HepG2 (cell line): ENCODE data around the gene ZNF581. TPM values are rescaled to one million over a fixed set of nuclear protein-coding genes. Genes with fewer than 3 reads are reported as not detected.
A peak's percentile ranks its signal among the peaks of the same experiment; 100 is the strongest.

ENCODE experiments used
- BATF2 ChIP-seq: sonication (generic); formaldehyde crosslinking; IDR thresholded peaks from 2 replicates; pipeline ENCODE4 v1.8.0; 2022; ENCODE audit warnings: mild to moderate bottlenecking, missing genetic modification reagents, moderate library complexity
- CC2D1A ChIP-seq: sonication (generic); formaldehyde crosslinking; IDR thresholded peaks from 2 replicates; pipeline ENCODE4 v1.8.1; 2023; ENCODE audit warnings: mild to moderate bottlenecking, missing genetic modification reagents
- DZIP1 ChIP-seq: sonication (generic); formaldehyde crosslinking; IDR thresholded peaks from 2 replicates; pipeline ENCODE4 v1.5.0; 2020; ENCODE audit warnings: mild to moderate bottlenecking, missing genetic modification reagents
- FOXM1 ChIP-seq: sonication (generic); formaldehyde crosslinking; IDR thresholded peaks from 2 replicates; pipeline ENCODE4 v1.5.0; 2020; ENCODE audit warnings: missing genetic modification reagents
- GFI1 ChIP-seq: sonication (generic); formaldehyde crosslinking; IDR thresholded peaks from 2 replicates; pipeline ENCODE4 v1.5.0; 2020; ENCODE audit warnings: missing genetic modification reagents, mild to moderate bottlenecking, borderline replicate concordance
- HHEX ChIP-seq: IDR thresholded peaks from 2 replicates; pipeline ENCODE4 v1.6.1; 2016; ENCODE audit warnings: control low read depth
- IKZF5 ChIP-seq: IDR thresholded peaks from 2 replicates; pipeline ENCODE4 v1.6.1; 2018; ENCODE audit warnings: missing genetic modification reagents, mild to moderate bottlenecking, missing compliant biosample characterization
- IRX3 ChIP-seq: sonication (generic); formaldehyde crosslinking; IDR thresholded peaks from 2 replicates; pipeline ENCODE4 v1.8.1; 2023; ENCODE audit warnings: mild to moderate bottlenecking, low read depth, missing genetic modification reagents, borderline replicate concordance
- NFKB2 ChIP-seq: sonication (generic); formaldehyde crosslinking; IDR thresholded peaks from 2 replicates; pipeline ENCODE4 v1.4.0; 2020; ENCODE audit warnings: missing genetic modification reagents, borderline replicate concordance
- PBX2 ChIP-seq: IDR thresholded peaks from 2 replicates; pipeline ENCODE4 v1.6.1; 2016; ENCODE audit warnings: control low read depth
- PBX3 ChIP-seq: sonication (generic); formaldehyde crosslinking; IDR thresholded peaks from 2 replicates; pipeline ENCODE4 v1.8.1; 2023; ENCODE audit warnings: missing genetic modification reagents, inconsistent platforms, borderline replicate concordance
- SMARCC2 ChIP-seq: fragments of 450-650 bp; IDR thresholded peaks from 2 replicates; pipeline ENCODE4 v1.6.1; 2017; ENCODE audit warnings: antibody characterized with exemption, mild to moderate bottlenecking
- SOX5 ChIP-seq: IDR thresholded peaks from 2 replicates; pipeline ENCODE4 v1.6.1; 2016; ENCODE audit warnings: borderline replicate concordance
- SRF ChIP-seq: IDR thresholded peaks from 2 replicates; pipeline ENCODE4 v1.6.1; 2011; ENCODE audit warnings: mild to moderate bottlenecking, low read depth, low read length, moderate library complexity
- ZBTB1 ChIP-seq: sonication (generic); formaldehyde crosslinking; IDR thresholded peaks from 2 replicates; pipeline ENCODE4 v1.4.0; 2020; ENCODE audit warnings: missing genetic modification reagents, borderline replicate concordance
- ZBTB20 ChIP-seq: sonication (generic); formaldehyde crosslinking; IDR thresholded peaks from 2 replicates; pipeline ENCODE4 v1.8.1; 2023; ENCODE audit warnings: missing genetic modification reagents, low read depth, mild to moderate bottlenecking, borderline replicate concordance
- ZHX1 ChIP-seq: sonication (generic); formaldehyde crosslinking; IDR thresholded peaks from 2 replicates; pipeline ENCODE4 v1.8.1; 2022; ENCODE audit warnings: low read depth, mild to moderate bottlenecking, missing genetic modification reagents
- ZNF44 ChIP-seq: sonication (generic); formaldehyde crosslinking; IDR thresholded peaks from 2 replicates; pipeline ENCODE4 v1.5.1; 2020; ENCODE audit warnings: mild to moderate bottlenecking, missing genetic modification reagents
- ZNF674 ChIP-seq: sonication (generic); formaldehyde crosslinking; IDR thresholded peaks from 2 replicates; pipeline ENCODE4 v1.5.0; 2020; ENCODE audit warnings: low read depth, mild to moderate bottlenecking, missing genetic modification reagents
- polyA plus RNA-seq, 8 experiments: library from polyadenylated mRNA; depleted of rRNA in 3 of 8; stranded (reverse) in 7 of 8; unstranded in 1 of 8; fragments of >200 nt; fragmentation: Illumina TruSeq in 4 of 8; extraction: Trizol in 4 of 8; gene quantifications; 2 replicates each; pipeline versions ENCODE4 v1.2.1 to v1.2.3, GENCODE V29; 2011 to 2016; ENCODE audit warnings: low read depth in 4 of 8, missing spikeins in 1 of 8, mixed read lengths in 1 of 8; ENCODE audit not compliant: insufficient read depth in 1 of 8
- total RNA-seq, 5 experiments: library from RNA; depleted of rRNA; stranded (reverse); fragments of >200 nt; fragmentation: Illumina TruSeq; extraction: Trizol; gene quantifications; 2 replicates each; pipeline ENCODE4 v1.2.3, GENCODE V29; 2016; ENCODE audit warnings: low read depth in 1 of 5

Gene ZNF581
- total and polyA plus RNA-seq, 2 of the 13 experiments (the other 11 are each of a cell fraction or from before 2014, with no cell fraction given): 19.6 to 49.5 TPM

GRCh38 chr19:55647732-55648584 lies 4.5 kb downstream of the ZNF581 start, which contains the start of gene CCDC106 (continued):
- peak; percentile 71; the same call in 1 of the 2 replicates for TF ChIP-seq IKZF5 (CRISPR knock-in tag)
- TF ChIP-seq ZNF44 (CRISPR knock-in tag): 0 out of 2 replicates have a peak, but pooled peaks have one; percentile 56
- TF ChIP-seq IRX3: no peak
- 0 out of 2 replicates have a peak, but pooled peaks have one; percentile 53 for TF ChIP-seq BATF2
- no peak for TF ChIP-seq ZBTB1 (CRISPR knock-in tag)
- TF ChIP-seq ZHX1 (CRISPR knock-in tag): no peak
- TF ChIP-seq ZBTB20 (CRISPR knock-in tag): no peak
- no peak for TF ChIP-seq PBX3 (CRISPR knock-in tag)
- TF ChIP-seq PBX2 (CRISPR knock-in tag): no peak
- no peak for TF ChIP-seq DZIP1 (CRISPR knock-in tag)
- TF ChIP-seq GFI1: 0 out of 2 replicates have a peak, but pooled peaks have one; percentile 63
- TF ChIP-seq SMARCC2: no peak
- peak; percentile 85; the same call in 1 of the 2 replicates for TF ChIP-seq ZNF674 (CRISPR knock-in tag)
- TF ChIP-seq CC2D1A (CRISPR knock-in tag): no peak
- TF ChIP-seq SOX5 (CRISPR knock-in tag): no peak
- no peak for TF ChIP-seq HHEX (CRISPR knock-in tag)
- no peak for TF ChIP-seq NFKB2 (CRISPR knock-in tag)
- no peak for TF ChIP-seq FOXM1
- TF ChIP-seq SRF: no peak
